ENCODE data around the gene CCNB1IP1.
"Not testable (repeated sequence)": the region's sequence is repeated elsewhere in the genome, so short reads cannot be mapped to it uniquely, and the experiment has no call there.

The CCNB1IP1 gene

GRCh38 chr14:20331053-20331613 is 1.9 kb downstream of the CCNB1IP1 start:
- DNase-seq, result no peak

- DNase-seq, result no peak
Measured at GRCh38 chr14:20329355-20329754, 3.7 kb downstream of the CCNB1IP1 start.

- no peak for DNase-seq
Measured at GRCh38 chr14:20328705-20329104, 4.4 kb downstream of the CCNB1IP1 start.

- no peak for DNase-seq
Measured at GRCh38 chr14:20327005-20327869, 5.8 kb downstream of the CCNB1IP1 start.

- no peak for DNase-seq
Measured at GRCh38 chr14:20317720-20318119, 15.4 kb downstream of the CCNB1IP1 start.

GRCh38 chr14:20314026-20314425 is 19.1 kb downstream of the CCNB1IP1 start:
- DNase-seq, result no peak

GRCh38 chr14:20306079-20306423 is 27.0 kb downstream of the CCNB1IP1 start:
- no peak for DNase-seq

- peak; percentile 90 to 94 for DNase-seq
Measured at GRCh38 chr14:20305265-20306078, 27.6 kb downstream of the CCNB1IP1 start, which contains the start of gene TTC5. TTC5 (minus strand) TSS chr14:20305951; CDS start chr14:20305937, 14 bp downstream.

GRCh38 chr14:20302042-20302755 is 30.9 kb downstream of the CCNB1IP1 start:
- no peak for DNase-seq

- no peak for DNase-seq
Measured at GRCh38 chr14:20295067-20295466, 38.0 kb downstream of the CCNB1IP1 start.

- no peak for DNase-seq
Measured at GRCh38 chr14:20294636-20295035, 38.4 kb downstream of the CCNB1IP1 start.

GRCh38 chr14:20281998-20282397 is 51.1 kb downstream of the CCNB1IP1 start:
- not testable (repeated sequence) for DNase-seq

GRCh38 chr14:20280265-20280664 is 52.8 kb downstream of the CCNB1IP1 start:
- DNase-seq, result not testable (repeated sequence)

- peak in 1 of 2 donors; percentile 15 for DNase-seq
Measured at GRCh38 chr14:20278414-20278813, 54.7 kb downstream of the CCNB1IP1 start.

GRCh38 chr14:20277409-20277808 is 55.7 kb downstream of the CCNB1IP1 start:
- no peak for DNase-seq

- no peak for DNase-seq
Measured at GRCh38 chr14:20274062-20274461, 59.0 kb downstream of the CCNB1IP1 start.

GRCh38 chr14:20264361-20264760 is 68.7 kb downstream of the CCNB1IP1 start:
- DNase-seq, result not testable (repeated sequence)

GRCh38 chr14:20262642-20263128 is 70.4 kb downstream of the CCNB1IP1 start:
- no peak for DNase-seq
